Measurements from ENCODE around the gene FMOD. TPM values are rescaled to one million over a fixed set of nuclear protein-coding genes. Genes with fewer than 3 reads are reported as not detected.
A peak's percentile ranks its signal among the peaks of the same experiment; 100 is the strongest.

FMOD gene
- total RNA-seq, 4 donors from 2014 or later, result 67.7 to 173 (median 111) TPM

DNA sequence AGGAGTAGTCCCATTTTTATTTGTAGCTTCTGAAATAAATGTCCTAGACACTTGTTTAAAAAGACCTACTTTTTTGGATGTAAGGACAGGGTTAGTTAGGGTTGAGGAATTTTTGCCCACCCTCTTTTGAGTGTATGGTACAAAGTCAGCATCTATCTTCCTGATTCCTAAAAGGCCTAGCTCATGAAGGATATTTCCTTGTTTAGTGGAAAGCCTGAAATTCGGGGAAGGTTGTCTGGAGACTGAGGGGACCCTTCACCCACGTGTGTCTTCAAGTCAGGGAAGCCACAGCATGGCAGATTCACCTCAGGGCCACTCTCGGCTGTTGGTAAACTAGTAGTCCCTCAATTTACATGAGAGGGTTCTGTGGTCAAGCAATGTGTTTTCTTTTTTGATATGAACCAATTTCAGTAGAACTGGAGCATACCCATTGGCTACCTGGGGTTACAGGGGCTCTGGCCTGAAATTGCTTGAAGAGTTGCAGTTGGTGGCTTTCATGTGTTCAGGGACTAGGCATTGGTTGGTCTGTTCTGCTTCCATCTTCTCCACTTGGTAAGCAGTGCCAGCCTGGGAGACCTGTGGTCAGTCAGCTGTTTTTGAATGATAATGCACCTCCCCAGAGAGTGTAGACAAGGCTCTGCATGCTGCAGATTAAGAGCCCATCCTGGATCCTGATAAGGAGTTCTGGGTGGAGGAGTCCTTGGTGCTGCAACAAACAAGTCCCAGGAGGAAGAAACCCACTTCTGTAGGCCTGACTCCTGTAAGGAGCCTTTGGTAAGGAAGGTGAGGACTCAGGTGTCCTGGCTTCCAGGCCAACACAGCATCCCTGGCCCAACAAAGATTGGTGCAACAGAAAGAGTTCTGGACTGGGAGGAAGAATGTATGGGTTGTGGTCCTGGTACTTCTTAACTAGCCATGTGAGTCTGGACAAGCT, 39.3 kb downstream of the FMOD start:
- Histone ChIP-seq H3K9me3 (no peaks in the 10 kb centered on the region), H3K27me3 (no peaks in the 10 kb centered on the region), H3K4me1 (peaks cover 29 to 57% of the 10 kb centered on the region in 2 donors), H3K27ac (peak overlapping the region in 1 of 3 donors; percentile 10), H3K36me3 (peaks cover 0 to 32% of the 10 kb centered on the region in 2 donors), H3K4me3 (replicated peaks in 1 of 3) (no peak overlapping the region)
- DNase-seq, result no peak
- intact Hi-C loops (cut with DNase I), result no loop called here
- 93 to 94% methylated on average over 3 of the region's 3 CpGs for WGBS, 2 donors
- TF ChIP-seq, protein P1, sequence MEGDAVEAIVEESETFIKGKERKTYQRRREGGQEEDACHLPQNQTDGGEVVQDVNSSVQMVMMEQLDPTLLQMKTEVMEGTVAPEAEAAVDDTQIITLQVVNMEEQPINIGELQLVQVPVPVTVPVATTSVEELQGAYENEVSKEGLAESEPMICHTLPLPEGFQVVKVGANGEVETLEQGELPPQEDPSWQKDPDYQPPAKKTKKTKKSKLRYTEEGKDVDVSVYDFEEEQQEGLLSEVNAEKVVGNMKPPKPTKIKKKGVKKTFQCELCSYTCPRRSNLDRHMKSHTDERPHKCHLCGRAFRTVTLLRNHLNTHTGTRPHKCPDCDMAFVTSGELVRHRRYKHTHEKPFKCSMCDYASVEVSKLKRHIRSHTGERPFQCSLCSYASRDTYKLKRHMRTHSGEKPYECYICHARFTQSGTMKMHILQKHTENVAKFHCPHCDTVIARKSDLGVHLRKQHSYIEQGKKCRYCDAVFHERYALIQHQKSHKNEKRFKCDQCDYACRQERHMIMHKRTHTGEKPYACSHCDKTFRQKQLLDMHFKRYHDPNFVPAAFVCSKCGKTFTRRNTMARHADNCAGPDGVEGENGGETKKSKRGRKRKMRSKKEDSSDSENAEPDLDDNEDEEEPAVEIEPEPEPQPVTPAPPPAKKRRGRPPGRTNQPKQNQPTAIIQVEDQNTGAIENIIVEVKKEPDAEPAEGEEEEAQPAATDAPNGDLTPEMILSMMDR (IDR thresholded peaks at IDR 0.05), result no peak
- TF ChIP-seq POLR2A (IDR thresholded peaks at IDR 0.05), result no peak

DNA sequence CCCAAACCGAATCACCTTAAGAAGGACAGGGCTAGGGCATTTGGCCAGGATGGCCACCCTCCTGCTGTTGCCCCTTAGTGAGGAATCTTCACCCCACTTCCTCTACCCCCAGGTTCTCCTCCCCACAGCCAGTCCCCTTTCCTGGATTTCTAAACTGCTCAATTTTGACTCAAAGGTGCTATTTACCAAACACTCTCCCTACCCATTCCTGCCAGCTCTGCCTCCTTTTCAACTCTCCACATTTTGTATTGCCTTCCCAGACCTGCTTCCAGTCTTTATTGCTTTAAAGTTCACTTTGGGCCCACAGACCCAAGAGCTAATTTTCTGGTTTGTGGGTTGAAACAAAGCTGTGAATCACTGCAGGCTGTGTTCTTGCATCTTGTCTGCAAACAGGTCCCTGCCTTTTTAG, 42.0 kb downstream of the FMOD start:
- no peak for TF ChIP-seq POLR2A (IDR thresholded peaks at IDR 0.05)
- TF ChIP-seq, protein P1 (IDR thresholded peaks at IDR 0.05), result no peak
- Histone ChIP-seq H3K9me3 (no peaks in the 10 kb centered on the region), H3K27me3 (no peaks in the 10 kb centered on the region), H3K4me3 (replicated peaks in 1 of 3) (peak overlapping the region in 1 of 3 donors; percentile 14), H3K4me1 (peaks cover 27 to 55% of the 10 kb centered on the region in 2 donors), H3K36me3 (peaks cover 0 to 37% of the 10 kb centered on the region in 2 donors), H3K27ac (peak overlapping the region in 2 of 3 donors; percentile 99 to 100)
- DNase-seq, result no peak
- 50 to 60% methylated on average over 1 of the region's 1 CpG for WGBS, 2 donors
- intact Hi-C loops (cut with DNase I), result no loop called here

DNA sequence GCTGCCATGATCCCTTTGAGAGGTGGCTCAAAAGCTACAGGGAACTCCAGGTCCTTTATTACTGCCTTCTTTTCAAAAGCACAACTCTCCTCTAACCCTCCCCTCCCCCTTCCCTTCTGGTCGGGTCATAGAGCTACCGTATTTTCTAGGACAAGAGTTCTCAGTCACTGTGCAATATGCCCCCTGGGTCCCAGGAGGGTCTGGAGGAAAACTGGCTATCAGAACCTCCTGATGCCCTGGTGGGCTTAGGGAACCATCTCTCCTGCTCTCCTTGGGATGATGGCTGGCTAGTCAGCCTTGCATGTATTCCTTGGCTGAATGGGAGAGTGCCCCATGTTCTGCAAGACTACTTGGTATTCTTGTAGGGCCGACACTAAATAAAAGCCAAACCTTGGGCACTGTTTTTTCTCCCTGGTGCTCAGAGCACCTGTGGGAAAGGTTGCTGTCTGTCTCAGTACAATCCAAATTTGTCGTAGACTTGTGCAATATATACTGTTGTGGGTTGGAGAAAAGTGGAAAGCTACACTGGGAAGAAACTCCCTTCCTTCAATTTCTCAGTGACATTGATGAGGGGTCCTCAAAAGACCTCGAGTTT, 42.5 kb downstream of the FMOD start:
- Histone ChIP-seq H3K27me3 (no peaks in the 10 kb centered on the region), H3K9me3 (no peaks in the 10 kb centered on the region), H3K36me3 (peaks cover 0 to 37% of the 10 kb centered on the region in 2 donors), H3K4me3 (replicated peaks in 1 of 3) (peak overlapping the region in 1 of 3 donors; percentile 14), H3K4me1 (peaks cover 27 to 55% of the 10 kb centered on the region in 2 donors), H3K27ac (peak overlapping the region; percentile 99 to 100 (median 99))
- intact Hi-C loops (cut with DNase I), result no loop called here
- DNase-seq, result no peak
- WGBS, 2 donors, result 42 to 46% methylated on average over 5 of the region's 5 CpGs
- TF ChIP-seq, protein P1 (IDR thresholded peaks at IDR 0.05), result no peak
- no peak for TF ChIP-seq POLR2A (IDR thresholded peaks at IDR 0.05)

DNA sequence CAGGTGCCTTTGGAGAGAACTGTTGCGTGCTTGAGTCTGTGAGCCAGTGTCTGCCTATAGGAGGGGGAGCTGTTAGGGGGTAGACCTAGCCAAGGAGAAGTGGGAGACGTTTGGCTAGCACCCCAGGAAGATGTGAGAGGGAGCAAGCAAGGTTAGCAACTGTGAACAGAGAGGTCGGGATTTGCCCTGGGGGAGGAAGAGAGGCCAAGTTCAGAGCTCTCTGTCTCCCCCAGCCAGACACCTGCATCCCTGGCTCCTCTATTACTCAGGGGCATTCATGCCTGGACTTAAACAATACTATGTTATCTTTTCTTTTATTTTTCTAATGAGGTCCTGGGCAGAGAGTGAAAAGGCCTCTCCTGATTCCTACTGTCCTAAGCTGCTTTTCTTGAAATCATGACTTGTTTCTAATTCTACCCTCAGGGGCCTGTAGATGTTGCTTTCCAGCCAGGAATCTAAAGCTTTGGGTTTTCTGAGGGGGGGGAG, 43.2 kb downstream of the FMOD start:
- Histone ChIP-seq H3K27ac (peak overlapping the region; percentile 99 to 100 (median 99)), H3K36me3 (peaks cover 0 to 37% of the 10 kb centered on the region in 2 donors), H3K9me3 (no peaks in the 10 kb centered on the region), H3K4me1 (peaks cover 27 to 55% of the 10 kb centered on the region in 2 donors), H3K4me3 (replicated peaks in 1 of 3) (peak overlapping the region in 2 of 3 donors; percentile 3 to 99), H3K27me3 (no peaks in the 10 kb centered on the region)
- DNase-seq, result no peak
- intact Hi-C loops (cut with DNase I), result no loop called here
- WGBS, 2 donors, result 22 to 29% methylated on average over 3 of the region's 3 CpGs
- TF ChIP-seq, protein P1 (IDR thresholded peaks at IDR 0.05), result no peak
- TF ChIP-seq POLR2A (IDR thresholded peaks at IDR 0.05), result no peak

Measured in thyroid gland (tissue), 4 donors.